Measurements from ENCODE around the gene YIF1A.
"Not testable (repeated sequence)": the region's sequence is repeated elsewhere in the genome, so short reads cannot be mapped to it uniquely, and the experiment has no call there.

The YIF1A gene

GRCh38 chr11:66323684-66324083, 34.7 kb upstream of the YIF1A start:
- TF ChIP-seq CTCF (IDR thresholded peaks at IDR 0.05; ENCODE audit: low read depth, low read length, missing control alignments), result no peak
- no peak overlapping the region for H3K4me3 ChIP-seq (ENCODE audit: low read depth, low read length)
- no peak for DNase-seq (ENCODE audit: low read depth)

GRCh38 chr11:66322732-66323427, 33.9 kb upstream of the YIF1A start:
- TF ChIP-seq CTCF (IDR thresholded peaks at IDR 0.05; ENCODE audit: low read depth, low read length, missing control alignments), result no peak
- H3K4me3 ChIP-seq (ENCODE audit: low read depth, low read length), result no peak overlapping the region
- no peak for DNase-seq (ENCODE audit: low read depth)

- no peak for TF ChIP-seq CTCF (IDR thresholded peaks at IDR 0.05; ENCODE audit: low read depth, low read length, missing control alignments)
- H3K4me3 ChIP-seq (ENCODE audit: low read depth, low read length), result no peak overlapping the region
- no peak for DNase-seq (ENCODE audit: low read depth)
Measured at GRCh38 chr11:66321606-66322005, 32.7 kb upstream of the YIF1A start.

GRCh38 chr11:66320748-66321147, 31.8 kb upstream of the YIF1A start:
- not testable (repeated sequence) for DNase-seq (ENCODE audit: low read depth); H3K4me3 ChIP-seq (ENCODE audit: low read depth, low read length)

- not testable (repeated sequence) for DNase-seq (ENCODE audit: low read depth); H3K4me3 ChIP-seq (ENCODE audit: low read depth, low read length)
Measured at GRCh38 chr11:66320289-66320688, 31.3 kb upstream of the YIF1A start.

GRCh38 chr11:66318600-66318970, 29.6 kb upstream of the YIF1A start:
- no peak for DNase-seq (ENCODE audit: low read depth)
- no peak for TF ChIP-seq CTCF (IDR thresholded peaks at IDR 0.05; ENCODE audit: low read depth, low read length, missing control alignments)
- H3K4me3 ChIP-seq (ENCODE audit: low read depth, low read length), result no peak overlapping the region

GRCh38 chr11:66317723-66318599, 29.0 kb upstream of the YIF1A start:
- no peak for TF ChIP-seq CTCF (IDR thresholded peaks at IDR 0.05; ENCODE audit: low read depth, low read length, missing control alignments)
- DNase-seq (ENCODE audit: low read depth), result no peak

GRCh38 chr11:66317322-66317722, 28.4 kb upstream of the YIF1A start:
- DNase-seq (ENCODE audit: low read depth), result no peak

More at GRCh38 chr11:66317723-66318599, 29.0 kb upstream of the YIF1A start:
- H3K4me3 ChIP-seq (ENCODE audit: low read depth, low read length), result no peak overlapping the region

More at GRCh38 chr11:66317322-66317722, 28.4 kb upstream of the YIF1A start:
- TF ChIP-seq CTCF (IDR thresholded peaks at IDR 0.05; ENCODE audit: low read depth, low read length, missing control alignments), result no peak
- no peak overlapping the region for H3K4me3 ChIP-seq (ENCODE audit: low read depth, low read length)

Measured in GM12864 (cell line).